K562 (cell line): Measurements from ENCODE around the gene BIRC5. TPM values are rescaled to one million over a fixed set of nuclear protein-coding genes. Genes with fewer than 3 reads are reported as not detected.

Source experiments
- ATF3 ChIP-seq, 2 experiments: fragments of 450-650 bp in 1 of 2; sonication (generic) in 1 of 2; formaldehyde crosslinking in 1 of 2; IDR thresholded peaks in 1 of 2; conservative IDR thresholded peaks in 1 of 2; 2 replicates each; pipeline versions ENCODE4 v1.6.1 to v1.8.1; 2016 to 2023; ENCODE audit warnings: mild to moderate bottlenecking in 2 of 2, moderate library complexity in 2 of 2, inconsistent platforms in 1 of 2, missing genetic modification reagents in 1 of 2
- CBFA2T3 ChIP-seq: fragments of 450-650 bp; IDR thresholded peaks from 2 replicates; pipeline ENCODE4 v1.6.1; 2017
- FOXP4 ChIP-seq: sonication (generic); formaldehyde crosslinking; IDR thresholded peaks from 2 replicates; pipeline ENCODE4 v1.8.0; 2022; ENCODE audit warnings: mild to moderate bottlenecking, missing genetic modification reagents, borderline replicate concordance
- JUNB ChIP-seq: fragments of 450-650 bp; formaldehyde crosslinking; conservative IDR thresholded peaks from 2 replicates; pipeline ENCODE4 v1.4.0; 2020; ENCODE audit warnings: mild to moderate bottlenecking
- MYC ChIP-seq, 2 experiments: fragments of 250-450 bp in 1 of 2; sonication (Bioruptor Pico) in 1 of 2; IDR thresholded peaks; 2 replicates each; pipeline versions ENCODE4 v1.5.1 to v1.6.1; 2012 to 2021; ENCODE audit warnings: low read depth in 2 of 2, borderline replicate concordance in 1 of 2, improper control_type of control experiment in 1 of 2, low read length in 1 of 2, mild to moderate bottlenecking in 1 of 2, moderate library complexity in 1 of 2
- NR0B1 ChIP-seq: fragments of 450-650 bp; IDR thresholded peaks from one replicate; pipeline ENCODE4 v1.6.1; 2018; ENCODE audit warnings: mild to moderate bottlenecking, moderate library complexity; ENCODE audit not compliant: partially characterized antibody
- POLR2B ChIP-seq: fragments of 450-650 bp; IDR thresholded peaks from 2 replicates; pipeline ENCODE4 v1.6.1; 2018; ENCODE audit warnings: low read depth; ENCODE audit not compliant: partially characterized antibody
- PPARD ChIP-seq: fragments of 250-450 bp; sonication (Bioruptor Pico); IDR thresholded peaks from 2 replicates; pipeline ENCODE4 v1.8.0; 2022; ENCODE audit warnings: inconsistent platforms, mild to moderate bottlenecking, moderate library complexity
- SAFB2 ChIP-seq: fragments of 200-400 bp; formaldehyde crosslinking; IDR thresholded peaks from 2 replicates; pipeline ENCODE4 v1.6.1; 2018; ENCODE audit warnings: borderline replicate concordance, low read length, low read depth, moderate library complexity; ENCODE audit not compliant: severe bottlenecking
- ZNF263 ChIP-seq: sonication (generic); formaldehyde crosslinking; IDR thresholded peaks from 2 replicates; pipeline ENCODE4 v1.8.0; 2022; ENCODE audit warnings: mild to moderate bottlenecking, missing genetic modification reagents, borderline replicate concordance
- ZNF3 ChIP-seq: fragments of 250-450 bp; sonication (Bioruptor Pico); IDR thresholded peaks from 2 replicates; pipeline ENCODE4 v1.5.0; 2021; ENCODE audit warnings: mild to moderate bottlenecking, moderate library complexity
- polyA plus RNA-seq, 8 experiments: library from polyadenylated mRNA; depleted of rRNA in 4 of 8; stranded (reverse) in 5 of 8; unstranded in 3 of 8; fragments of >200 nt; fragmentation: Nextera tagmentation in 2 of 8; fragmentation: Illumina TruSeq in 1 of 8; extraction: Ambion mirVana in 2 of 8; extraction: Trizol in 1 of 8; gene quantifications; 2 replicates each; pipeline versions ENCODE4 v1.2.1 to v1.2.3, GENCODE V29; 2011 to 2014; ENCODE audit warnings: inconsistent platforms in 1 of 8, missing spikeins in 1 of 8
- total RNA-seq, 7 experiments: library from RNA; depleted of rRNA in 6 of 7; stranded (reverse); fragments of >200 nt in 6 of 7; fragmentation: Illumina TruSeq in 2 of 7; extraction: Trizol in 2 of 7; gene quantifications; 2 replicates each; pipeline versions ENCODE4 v1.2.1 to v1.2.3, GENCODE V29; 2011 to 2021; ENCODE audit warnings: low replicate concordance in 1 of 7

BIRC5 gene
- total and polyA plus RNA-seq, 9 of the 15 experiments (the other 6 are each of a cell fraction or from before 2014, with no cell fraction given) = 64.4 to 140 (median 101) TPM

- TF ChIP-seq FOXP4 (CRISPR knock-in tag) (no peak), CBFA2T3 (no peak), SAFB2 (no peak), JUNB (CRISPR knock-in tag) (no peak), NR0B1 (no peak), PPARD (CRISPR knock-in tag) (no peak), POLR2B (no peak), ATF3 (IDR thresholded peaks at IDR 0.05) (0 out of 2 replicates have a peak, but pooled peaks have one; percentile 41), ATF3 (CRISPR knock-in tag; conservative IDR thresholded peaks at IDR 0.05) (no peak), MYC (IDR thresholded peaks at IDR 0.05; ENCODE audit: low read depth, low read length) (no peak), MYC (CRISPR knock-in tag; IDR thresholded peaks at IDR 0.05; ENCODE audit: borderline replicate concordance, low read depth) (no peak), ZNF3 (CRISPR knock-in tag) (no peak), ZNF263 (CRISPR knock-in tag) (no peak)
Observed at GRCh38 chr17:78227455-78227916, 13.4 kb downstream of the BIRC5 start (continued).
